Caco-2 (cell line): ENCODE measurements around the gene PACS1. TPM values are rescaled to one million over a fixed set of nuclear protein-coding genes. Genes with fewer than 3 reads are reported as not detected.

Experiments
- BruUV-seq: library from RNA; stranded (reverse); fragments of 400-500 nt; replicated peaks from 2 replicates; lab custom pipeline; 2021; lab: Mats Ljungman, UMichigan
- CTCF ChIA-PET: fragments of 300-600 bp; sonication (Branson Sonifier 250); formaldehyde crosslinking; loops from one replicate; lab custom pipeline; 2022; ENCODE audit warnings: antibody characterized with exemption; lab: Charles Lee
- POLR2A ChIA-PET: fragments of 300-600 bp; sonication (Branson Sonifier 250); formaldehyde crosslinking; loops from one replicate; lab custom pipeline; 2022; ENCODE audit warnings: antibody characterized with exemption; lab: Charles Lee
- DNase-seq, 2 experiments: peaks; one replicate each; pipeline versions ENCODE4 v3.0.0 to v3.0.0-alpha.2; 2020 to 2022
- H3K27me3 ChIP-seq: replicated peaks from 2 replicates; pipeline ENCODE4 v1.6.0; 2011; ENCODE audit warnings: low read length; ENCODE audit not compliant: control insufficient read depth, insufficient read depth
- H3K36me3 ChIP-seq: 2 replicates; pipeline ENCODE4 v1.5.1; 2011; ENCODE audit warnings: low read length; ENCODE audit not compliant: control insufficient read depth, insufficient read depth
- H3K4me1 ChIP-seq: fragments of 250-450 bp; sonication (Bioruptor Pico); 2 replicates; pipeline ENCODE4 v1.5.1; 2020; ENCODE audit warnings: mild to moderate bottlenecking
- H3K4me3 ChIP-seq: 2 replicates; pipeline ENCODE4 v1.5.1; 2011; ENCODE audit warnings: low read depth, mild to moderate bottlenecking, control low read depth, low read length
- H3K9me3 ChIP-seq: fragments of 250-450 bp; sonication (Bioruptor Pico); 2 replicates; pipeline ENCODE4 v1.5.1; 2020; ENCODE audit warnings: mild to moderate bottlenecking, moderate library complexity
- H3K27ac Mint-ChIP-seq: one replicate; pipeline ENCODE4 v1.8.0; 2022; ENCODE audit warnings: mixed read lengths; ENCODE audit not compliant: unreplicated experiment
- H3K27me3 Mint-ChIP-seq: one replicate; pipeline ENCODE4 v1.8.0; 2022; ENCODE audit warnings: mixed read lengths; ENCODE audit not compliant: insufficient read depth, unreplicated experiment
- H3K36me3 Mint-ChIP-seq: one replicate; pipeline ENCODE4 v1.8.0; 2022; ENCODE audit warnings: mild to moderate bottlenecking, mixed read lengths; ENCODE audit not compliant: insufficient read depth, unreplicated experiment
- H3K4me1 Mint-ChIP-seq: one replicate; pipeline ENCODE4 v1.8.0; 2022; ENCODE audit warnings: low read depth, mixed read lengths; ENCODE audit not compliant: unreplicated experiment
- H3K4me3 Mint-ChIP-seq: one replicate; pipeline ENCODE4 v1.8.0; 2022; ENCODE audit warnings: mild to moderate bottlenecking, moderate library complexity, mixed read lengths; ENCODE audit not compliant: unreplicated experiment
- H3K9me3 Mint-ChIP-seq: one replicate; pipeline ENCODE4 v1.8.0; 2022; ENCODE audit warnings: mixed read lengths; ENCODE audit not compliant: unreplicated experiment
- intact Hi-C: fragments of 100-400 bp; cut with micrococcal nuclease; formaldehyde crosslinking; loops from one replicate; pipeline ENCODE4 v1.10.0; 2022; ENCODE audit not compliant: unreplicated experiment
- total RNA-seq: library from RNA; stranded (reverse); gene quantifications from 2 replicates; pipeline ENCODE4 v1.2.3, GENCODE V29; 2022
- TF ChIP-seq, protein P1 (sequence below), 2 experiments: fragments of 200-600 bp in 1 of 2; IDR thresholded peaks; 1 replicate in 1 of 2; 2 replicates in 1 of 2; pipeline versions ENCODE4 v1.5.1 to v1.8.0; 2011 to 2022; ENCODE audit warnings: antibody characterized with exemption in 1 of 2, control low read depth in 1 of 2, inconsistent platforms in 1 of 2, low read depth in 1 of 2, low read length in 1 of 2, mild to moderate bottlenecking in 1 of 2, moderate library complexity in 1 of 2; ENCODE audit not compliant: insufficient read depth in 1 of 2, severe bottlenecking in 1 of 2, unreplicated experiment in 1 of 2

The PACS1 gene
- total RNA-seq, 1 experiment from 2014 or later: 82.2 TPM

DNA sequence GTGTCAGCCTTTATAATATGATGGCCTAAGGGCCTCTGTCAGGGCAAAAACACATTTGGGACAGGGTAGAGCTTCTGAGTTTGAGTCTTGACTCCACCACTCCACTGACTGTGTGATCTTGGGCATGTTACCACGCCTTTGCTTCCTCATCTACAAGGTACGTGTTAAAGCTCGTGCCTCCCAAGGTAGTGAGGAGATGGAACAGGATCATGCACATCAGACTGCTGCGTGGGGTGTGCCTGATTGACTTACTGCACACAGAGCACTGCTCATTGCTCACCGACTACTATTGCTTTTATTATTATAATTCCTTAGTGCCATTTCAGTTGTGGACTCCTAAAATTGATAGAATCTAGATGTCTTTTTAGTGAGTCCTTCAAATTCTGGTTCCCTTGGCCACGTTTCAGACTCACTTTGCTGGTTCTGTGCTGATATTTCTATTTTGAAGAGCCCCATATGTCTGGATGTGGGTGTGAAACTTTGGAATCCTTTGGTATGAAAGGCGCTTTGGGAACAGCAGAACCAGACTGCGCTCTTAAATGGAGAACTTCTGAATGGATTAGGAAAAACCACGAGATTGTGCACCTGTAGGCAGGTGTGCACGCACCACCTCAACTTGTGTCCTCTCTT is 154.3 kb downstream of the PACS1 start:
- Histone ChIP-seq H3K9me3 (no peaks in the 10 kb centered on the region), H3K36me3 (no peaks in the 10 kb centered on the region), H3K4me3 (no peak overlapping the region), H3K4me1 (peaks cover 9% of the 10 kb centered on the region; the same call in 1 of the 2 replicates), H3K27me3 (no peaks in the 10 kb centered on the region)
- Mint-ChIP-seq H3K4me1 (peaks cover 12% of the 10 kb centered on the region), H3K27ac (no peak overlapping the region), H3K36me3 (peaks cover 59% of the 10 kb centered on the region), H3K27me3 (no peaks in the 10 kb centered on the region), H3K9me3 (no peaks in the 10 kb centered on the region), H3K4me3 (no peak overlapping the region)
- BruUV-seq: no TSS peak
- intact Hi-C loops: no loop called here
- CTCF ChIA-PET: no interaction called here
- TF ChIP-seq, protein P1, sequence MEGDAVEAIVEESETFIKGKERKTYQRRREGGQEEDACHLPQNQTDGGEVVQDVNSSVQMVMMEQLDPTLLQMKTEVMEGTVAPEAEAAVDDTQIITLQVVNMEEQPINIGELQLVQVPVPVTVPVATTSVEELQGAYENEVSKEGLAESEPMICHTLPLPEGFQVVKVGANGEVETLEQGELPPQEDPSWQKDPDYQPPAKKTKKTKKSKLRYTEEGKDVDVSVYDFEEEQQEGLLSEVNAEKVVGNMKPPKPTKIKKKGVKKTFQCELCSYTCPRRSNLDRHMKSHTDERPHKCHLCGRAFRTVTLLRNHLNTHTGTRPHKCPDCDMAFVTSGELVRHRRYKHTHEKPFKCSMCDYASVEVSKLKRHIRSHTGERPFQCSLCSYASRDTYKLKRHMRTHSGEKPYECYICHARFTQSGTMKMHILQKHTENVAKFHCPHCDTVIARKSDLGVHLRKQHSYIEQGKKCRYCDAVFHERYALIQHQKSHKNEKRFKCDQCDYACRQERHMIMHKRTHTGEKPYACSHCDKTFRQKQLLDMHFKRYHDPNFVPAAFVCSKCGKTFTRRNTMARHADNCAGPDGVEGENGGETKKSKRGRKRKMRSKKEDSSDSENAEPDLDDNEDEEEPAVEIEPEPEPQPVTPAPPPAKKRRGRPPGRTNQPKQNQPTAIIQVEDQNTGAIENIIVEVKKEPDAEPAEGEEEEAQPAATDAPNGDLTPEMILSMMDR (IDR thresholded peaks at IDR 0.05; ENCODE audit: insufficient read depth in 1 of 2, low read depth in 1 of 2, low read length in 1 of 2, severe bottlenecking in 1 of 2, unreplicated experiment in 1 of 2): no peak
- POLR2A ChIA-PET: no interaction called here
- DNase-seq: no peak

DNA sequence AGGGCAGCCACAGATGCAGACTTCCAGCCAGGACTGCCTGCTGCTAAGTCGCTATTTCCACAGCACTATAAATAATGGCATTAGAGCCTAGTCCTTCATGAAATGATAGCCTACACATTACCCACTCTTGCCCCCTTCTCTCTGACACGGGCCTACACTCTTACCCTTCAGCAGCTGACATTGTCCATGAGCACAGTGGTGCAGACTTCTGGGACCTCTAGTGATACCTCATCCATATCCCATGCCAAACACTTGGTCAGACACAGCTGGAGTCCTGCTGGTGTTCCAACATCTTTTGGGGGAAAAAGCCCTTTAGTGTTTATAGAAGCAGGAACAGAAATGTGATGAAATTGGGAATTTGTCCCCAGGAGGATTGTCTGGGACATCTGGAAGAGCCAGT is 155.0 kb downstream of the PACS1 start:
- Histone ChIP-seq H3K36me3 (no peaks in the 10 kb centered on the region), H3K9me3 (no peaks in the 10 kb centered on the region), H3K4me1 (peaks cover 9% of the 10 kb centered on the region; the same call in 1 of the 2 replicates), H3K27me3 (no peaks in the 10 kb centered on the region), H3K4me3 (no peak overlapping the region)
- Mint-ChIP-seq H3K4me3 (no peak overlapping the region), H3K36me3 (peaks cover 66% of the 10 kb centered on the region), H3K27me3 (no peaks in the 10 kb centered on the region), H3K9me3 (no peaks in the 10 kb centered on the region), H3K4me1 (peaks cover 12% of the 10 kb centered on the region), H3K27ac (no peak overlapping the region)
- intact Hi-C loops: no loop called here
- TF ChIP-seq, protein P1 (IDR thresholded peaks at IDR 0.05; ENCODE audit: insufficient read depth in 1 of 2, low read depth in 1 of 2, low read length in 1 of 2, severe bottlenecking in 1 of 2, unreplicated experiment in 1 of 2): no peak
- ChIA-PET POLR2A (no interaction called here), CTCF (no interaction called here)
- no peak for DNase-seq
- no TSS peak for BruUV-seq

DNA sequence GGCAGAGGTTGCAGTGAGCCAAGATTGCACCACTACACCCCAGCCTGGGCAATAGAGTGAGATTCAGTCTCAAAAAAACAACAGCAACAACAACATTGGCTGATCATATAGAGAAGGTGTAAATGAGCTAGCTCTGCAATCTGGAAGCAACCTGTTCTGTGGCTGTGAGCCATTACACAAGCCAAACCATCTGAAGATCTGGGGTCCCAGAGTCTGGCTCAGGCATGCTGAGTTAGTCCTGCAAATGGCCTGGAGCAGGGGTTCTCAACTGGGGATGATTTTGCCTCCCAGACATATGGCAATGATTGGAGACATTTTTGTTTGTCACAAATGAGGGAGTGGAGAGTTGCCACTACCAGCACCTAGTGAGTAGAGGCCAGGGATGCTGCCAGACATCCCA is 156.0 kb downstream of the PACS1 start:
- POLR2A ChIA-PET: no interaction called here
- no TSS peak for BruUV-seq
- Mint-ChIP-seq H3K27me3 (no peaks in the 10 kb centered on the region), H3K36me3 (peaks cover 65% of the 10 kb centered on the region), H3K9me3 (no peaks in the 10 kb centered on the region), H3K4me1 (peaks cover 12% of the 10 kb centered on the region), H3K4me3 (no peak overlapping the region), H3K27ac (no peak overlapping the region)
- Histone ChIP-seq H3K27me3 (no peaks in the 10 kb centered on the region), H3K36me3 (no peaks in the 10 kb centered on the region; the same call in 1 of the 2 replicates), H3K4me3 (no peak overlapping the region), H3K4me1 (peaks cover 9% of the 10 kb centered on the region; the same call in 1 of the 2 replicates), H3K9me3 (no peaks in the 10 kb centered on the region)
- TF ChIP-seq, protein P1 (IDR thresholded peaks at IDR 0.05; ENCODE audit: insufficient read depth in 1 of 2, low read depth in 1 of 2, low read length in 1 of 2, severe bottlenecking in 1 of 2, unreplicated experiment in 1 of 2): no peak
- intact Hi-C loops: no loop called here
- DNase-seq: no peak
- CTCF ChIA-PET: no interaction called here
